H9 (cell line): ENCODE data around the gene METTL26. TPM values are rescaled to one million over a fixed set of nuclear protein-coding genes. Genes with fewer than 3 reads are reported as not detected.
A peak's percentile ranks its signal among the peaks of the same experiment; 100 is the strongest.

Experiments used
- DNase-seq: peaks from one replicate; pipeline ENCODE4 v3.0.0-alpha.2; 2017
- H2AFZ ChIP-seq: one replicate; pipeline ENCODE4 v1.6.1; 2013; ENCODE audit warnings: mild to moderate bottlenecking, low read length, control low read depth, moderate library complexity
- H2AK5ac ChIP-seq: 2 replicates; pipeline ENCODE4 v1.6.1; 2013; ENCODE audit warnings: low read length, control low read depth, mixed read lengths; ENCODE audit not compliant: insufficient read length
- H2BK120ac ChIP-seq: one replicate; pipeline ENCODE4 v1.6.1; 2013; ENCODE audit warnings: low read depth, mild to moderate bottlenecking, low read length, control low read depth, inconsistent platforms; ENCODE audit not compliant: poor library complexity, severe bottlenecking
- H2BK12ac ChIP-seq: 2 replicates; pipeline ENCODE4 v1.6.1; 2013; ENCODE audit warnings: low read length, control low read depth, mixed read lengths, low read depth; ENCODE audit not compliant: insufficient read length
- H2BK15ac ChIP-seq: 2 replicates; pipeline ENCODE4 v1.6.1; 2013; ENCODE audit warnings: low read depth, low read length, control low read depth
- H2BK20ac ChIP-seq: one replicate; pipeline ENCODE4 v1.6.1; 2013; ENCODE audit warnings: low read depth, mild to moderate bottlenecking, low read length, control low read depth, inconsistent platforms; ENCODE audit not compliant: poor library complexity, severe bottlenecking
- H2BK5ac ChIP-seq: 2 replicates; pipeline ENCODE4 v1.6.1; 2013; ENCODE audit warnings: low read length, control low read depth, mixed read lengths; ENCODE audit not compliant: insufficient read length
- H3K14ac ChIP-seq: 2 replicates; pipeline ENCODE4 v1.6.1; 2013; ENCODE audit warnings: low read length, control low read depth; ENCODE audit not compliant: insufficient read depth
- H3K18ac ChIP-seq: 2 replicates; pipeline ENCODE4 v1.6.1; 2013; ENCODE audit warnings: low read depth, mild to moderate bottlenecking, mixed read lengths, low read length, control low read depth; ENCODE audit not compliant: insufficient read length
- H3K23ac ChIP-seq: 2 replicates; pipeline ENCODE4 v1.6.1; 2013; ENCODE audit warnings: low read length, control low read depth, mixed read lengths, low read depth; ENCODE audit not compliant: insufficient read length
- H3K23me2 ChIP-seq: 2 replicates; pipeline ENCODE4 v1.6.1; 2013; ENCODE audit warnings: low read depth, mild to moderate bottlenecking, mixed read lengths, low read length, control low read depth; ENCODE audit not compliant: insufficient read length, poor library complexity, severe bottlenecking
- H3K27ac ChIP-seq: 2 replicates; pipeline ENCODE4 v1.5.1; 2013; ENCODE audit warnings: low read length, control low read depth, mixed read lengths, low read depth; ENCODE audit not compliant: insufficient read length
- H3K27me3 ChIP-seq: 2 replicates; pipeline ENCODE4 v1.6.1; 2013; ENCODE audit warnings: low read length, control low read depth, inconsistent platforms; ENCODE audit not compliant: insufficient read depth
- H3K4ac ChIP-seq: 2 replicates; pipeline ENCODE4 v1.6.1; 2013; ENCODE audit warnings: low read depth, mild to moderate bottlenecking, control low read depth, inconsistent platforms, low read length, moderate library complexity
- H3K4me1 ChIP-seq: 2 replicates; pipeline ENCODE4 v1.6.1; 2013; ENCODE audit warnings: low read length, control low read depth, inconsistent platforms; ENCODE audit not compliant: insufficient read depth
- H3K4me2 ChIP-seq: 2 replicates; pipeline ENCODE4 v1.6.1; 2013; ENCODE audit warnings: low read length, control low read depth, mixed read lengths; ENCODE audit not compliant: insufficient read length, insufficient read depth
- H3K56ac ChIP-seq: 2 replicates; pipeline ENCODE4 v1.6.1; 2013; ENCODE audit warnings: low read depth, mild to moderate bottlenecking, mixed read lengths, low read length, control low read depth; ENCODE audit not compliant: insufficient read length
- H3K79me1 ChIP-seq: 2 replicates; pipeline ENCODE4 v1.6.1; 2013; ENCODE audit warnings: low read depth, mild to moderate bottlenecking, moderate library complexity, low read length, control low read depth, inconsistent platforms; ENCODE audit not compliant: insufficient read depth, poor library complexity, severe bottlenecking
- H3K79me2 ChIP-seq: 2 replicates; pipeline ENCODE4 v1.6.1; 2013; ENCODE audit warnings: low read length, control low read depth, inconsistent platforms; ENCODE audit not compliant: insufficient read depth
- H3K9ac ChIP-seq: 2 replicates; pipeline ENCODE4 v1.6.1; 2013; ENCODE audit warnings: low read length, control low read depth, mixed read lengths; ENCODE audit not compliant: insufficient read length; ENCODE audit errors: extremely low read depth
- H3K9me3 ChIP-seq: one replicate; pipeline ENCODE4 v1.6.1; 2013; ENCODE audit warnings: low read depth, low read length, inconsistent platforms; ENCODE audit not compliant: control insufficient read depth
- H3T11ph ChIP-seq: one replicate; pipeline ENCODE4 v1.6.1; 2013; ENCODE audit warnings: mild to moderate bottlenecking, low read length, control low read depth, inconsistent platforms
- H4K20me1 ChIP-seq: one replicate; pipeline ENCODE4 v1.6.1; 2013; ENCODE audit not compliant: control insufficient read depth, insufficient read length, insufficient read depth
- H4K5ac ChIP-seq: 2 replicates; pipeline ENCODE4 v1.6.1; 2013; ENCODE audit warnings: low read depth, mild to moderate bottlenecking, mixed read lengths, low read length, control low read depth; ENCODE audit not compliant: insufficient read length
- H4K8ac ChIP-seq: replicated peaks from 2 replicates; pipeline ENCODE4 v1.6.1; 2013; ENCODE audit warnings: low read length, control low read depth, mixed read lengths, low read depth; ENCODE audit not compliant: insufficient read length
- H4K91ac ChIP-seq: 2 replicates; pipeline ENCODE4 v1.6.1; 2013; ENCODE audit warnings: low read depth, mild to moderate bottlenecking, moderate library complexity, mixed read lengths, low read length, control low read depth; ENCODE audit not compliant: insufficient read length
- H3K27ac Mint-ChIP-seq, 3 experiments: 2 replicates in 2 of 3; 3 replicates in 1 of 3; pipeline ENCODE4 v1.8.0; 2020 to 2021; ENCODE audit warnings: mixed read lengths in 3 of 3, mild to moderate bottlenecking in 1 of 3, moderate library complexity in 1 of 3
- H3K27me3 Mint-ChIP-seq: 2 replicates; pipeline ENCODE4 v1.8.0; 2021; ENCODE audit warnings: low read depth, mild to moderate bottlenecking, moderate library complexity, mixed read lengths
- H3K36me3 Mint-ChIP-seq, 3 experiments: 2 replicates in 2 of 3; 3 replicates in 1 of 3; pipeline ENCODE4 v1.8.0; 2020 to 2021; ENCODE audit warnings: low read depth in 3 of 3, mixed read lengths in 3 of 3; ENCODE audit not compliant: insufficient read depth in 1 of 3
- H3K4me1 Mint-ChIP-seq, 2 experiments: 2 replicates each; pipeline ENCODE4 v1.8.0; 2020; ENCODE audit warnings: mixed read lengths in 2 of 2
- H3K4me3 Mint-ChIP-seq, 2 experiments: 2 replicates in 1 of 2; 3 replicates in 1 of 2; pipeline ENCODE4 v1.8.0; 2020 to 2021; ENCODE audit warnings: mild to moderate bottlenecking in 2 of 2, mixed read lengths in 2 of 2, moderate library complexity in 1 of 2
- H3K9me3 Mint-ChIP-seq, 2 experiments: 2 replicates in 1 of 2; 3 replicates in 1 of 2; pipeline ENCODE4 v1.8.0; 2020; ENCODE audit warnings: mild to moderate bottlenecking in 2 of 2, mixed read lengths in 2 of 2, moderate library complexity in 1 of 2
- CTCF ChIP-seq: fragments of 200-600 bp; sonication (generic); conservative IDR thresholded peaks from 3 replicates; pipeline ENCODE4 v1.8.0; 2021; ENCODE audit warnings: antibody characterized with exemption, mild to moderate bottlenecking
- WGBS: extraction: QIAGEN DNeasy Blood & Tissue Kit; methylation state at CpG from one replicate; pipeline ENCODE4 v1.1.7; 2013; ENCODE audit warnings: missing lambda C conversion rate, low lambda C conversion rate, mixed read lengths; ENCODE audit not compliant: insufficient read length; ENCODE audit errors: extremely low coverage; 5-methylcytosine and 5-hydroxymethylcytosine counted together
- total RNA-seq: library from RNA; stranded (reverse); gene quantifications from 2 replicates; pipeline ENCODE4 v1.2.1, GENCODE V29; 2021

METTL26 gene
- total RNA-seq, 1 experiment from 2014 or later, result 108 TPM

GRCh38 chr16:586645-587590 is 49.2 kb downstream of the METTL26 start:
- Mint-ChIP-seq H3K27ac (peak overlapping the region in 2 of 3 experiments; percentile 34 to 58; a peak in 2 of 7 replicates), H3K36me3 (peaks cover 0 to 4% (median 4%) of the 10 kb centered on the region in 3 experiments; a peak in 4 of 7 replicates), H3K27me3 (peaks cover 43% of the 10 kb centered on the region), H3K4me1 (peaks cover 14 to 29% of the 10 kb centered on the region in 2 experiments), H3K4me3 (peak overlapping the region; percentile 94 to 99), H3K9me3 (0 out of 5 replicates have a peak, but pooled peaks cover 0 to 3% of the 10 kb centered on the region in 2 experiments)
- no peak overlapping the region for H3K23ac ChIP-seq
- H3K4me2 ChIP-seq, result no peak overlapping the region
- H3K4me1 ChIP-seq, result no peaks in the 10 kb centered on the region; the same call in 1 of the 2 replicates
- H2BK5ac ChIP-seq, result no peak overlapping the region
- H3K79me1 ChIP-seq, result no peaks in the 10 kb centered on the region
- DNase-seq, result no peak
- H3T11ph ChIP-seq, result no peak overlapping the region
- no peak overlapping the region for H3K18ac ChIP-seq
- no peak overlapping the region for H2AK5ac ChIP-seq
- H2AFZ ChIP-seq, result no peak overlapping the region
- H3K27me3 ChIP-seq, result peaks cover 7% of the 10 kb centered on the region; the same call in 1 of the 2 replicates
- H4K8ac ChIP-seq, result no peak overlapping the region
- no peak overlapping the region for H3K27ac ChIP-seq
- no peaks in the 10 kb centered on the region for H3K9me3 ChIP-seq
- no peak overlapping the region for H3K4ac ChIP-seq
- peaks cover 5% of the 10 kb centered on the region for H3K23me2 ChIP-seq
- TF ChIP-seq CTCF, result no peak
- no peaks in the 10 kb centered on the region; the same call in 1 of the 2 replicates for H3K79me2 ChIP-seq
- no CpG with 5 or more reads among the region's 14 CpGs for WGBS
- H4K20me1 ChIP-seq, result no peaks in the 10 kb centered on the region
- H4K91ac ChIP-seq, result no peak overlapping the region
- no peak overlapping the region; the same call in 1 of the 2 replicates for H3K14ac ChIP-seq
- H4K5ac ChIP-seq, result no peak overlapping the region
- H2BK20ac ChIP-seq, result no peak overlapping the region
- no peak overlapping the region for H3K56ac ChIP-seq
- no peak overlapping the region for H3K9ac ChIP-seq
- H2BK15ac ChIP-seq, result no peak overlapping the region
- H2BK120ac ChIP-seq, result no peak overlapping the region
- H2BK12ac ChIP-seq, result no peak overlapping the region
